Measurements from ENCODE around the gene AMBRA1. TPM values are rescaled to one million over a fixed set of nuclear protein-coding genes. Genes with fewer than 3 reads are reported as not detected.
A peak's percentile ranks its signal among the peaks of the same experiment; 100 is the strongest.

The AMBRA1 gene
- total RNA-seq, 4 donors from 2014 or later: 43.4 to 48.9 (median 46.3) TPM

GRCh38 chr11:46527591-46528130, 66.2 kb downstream of the AMBRA1 start:
- Histone ChIP-seq H3K36me3 (no peaks in the 10 kb centered on the region), H3K27ac (no peak overlapping the region), H3K4me1 (peaks cover 0 to 50% (median 23%) of the 10 kb centered on the region in 4 donors), H3K9me3 (no peaks in the 10 kb centered on the region), H3K27me3 (no peaks in the 10 kb centered on the region), H3K4me3 (no peak overlapping the region)
- intact Hi-C loops (cut with DNase I; ENCODE audit: low total_unique reads): no loop called here
- in situ Hi-C loops (cut with MboI; ENCODE audit: low pct_ligation_motif_present in 1 of 4, low pct_unique_long_range_greater_than_20kb in 1 of 4, low sequenced_read_pairs in 3 of 4): loop anchor here in 3 of 4 donors (25.0 kb wide), 3 partner anchors 115 to 290 kb away; partner anchors contain the start of genes CHRM4 (in 2 of the 3) and MDK (in 2 of the 3)
- WGBS, 2 donors (ENCODE audit: low coverage in 1 of 2): 50 to 74% methylated on average over 1 of the region's 1 CpG
- DNase-seq: no peak
- TF ChIP-seq POLR2A (IDR thresholded peaks at IDR 0.05): no peak
- TF ChIP-seq CTCF (IDR thresholded peaks at IDR 0.05): no peak
- no peak for TF ChIP-seq EP300 (IDR thresholded peaks at IDR 0.05; ENCODE audit: low read depth)
- no peak for TF ChIP-seq POLR2AphosphoS5 (IDR thresholded peaks at IDR 0.05)

- no peaks in the 10 kb centered on the region for H3K36me3 ChIP-seq
- H3K9me3 ChIP-seq: no peaks in the 10 kb centered on the region
- intact Hi-C loops (cut with DNase I; ENCODE audit: low total_unique reads): no loop called here
- no peak overlapping the region for H3K27ac ChIP-seq
- peaks cover 0 to 55% (median 31%) of the 10 kb centered on the region in 4 donors for H3K4me1 ChIP-seq
- 78 to 85% methylated on average over 2 of the region's 2 CpGs for WGBS, 2 donors (ENCODE audit: low coverage in 1 of 2)
- no peak overlapping the region for H3K4me3 ChIP-seq
- in situ Hi-C loops (cut with MboI; ENCODE audit: low pct_ligation_motif_present in 1 of 4, low pct_unique_long_range_greater_than_20kb in 1 of 4, low sequenced_read_pairs in 3 of 4): loop anchor here in 3 of 4 donors (25.0 kb wide), 3 partner anchors 114 to 289 kb away; partner anchors contain the start of genes CHRM4 (in 2 of the 3) and MDK (in 2 of the 3)
- no peak for DNase-seq
- no peaks in the 10 kb centered on the region for H3K27me3 ChIP-seq
- TF ChIP-seq CTCF (IDR thresholded peaks at IDR 0.05): no peak
- TF ChIP-seq EP300 (IDR thresholded peaks at IDR 0.05; ENCODE audit: low read depth): no peak
- TF ChIP-seq POLR2AphosphoS5 (IDR thresholded peaks at IDR 0.05): no peak
- no peak for TF ChIP-seq POLR2A (IDR thresholded peaks at IDR 0.05)
Measured at GRCh38 chr11:46526216-46527215, 67.3 kb downstream of the AMBRA1 start.

GRCh38 chr11:46524201-46524770, 69.5 kb downstream of the AMBRA1 start:
- Histone ChIP-seq H3K4me3 (no peak overlapping the region), H3K27me3 (no peaks in the 10 kb centered on the region), H3K4me1 (peaks cover 2 to 67% (median 47%) of the 10 kb centered on the region in 4 donors), H3K9me3 (no peaks in the 10 kb centered on the region), H3K36me3 (no peaks in the 10 kb centered on the region), H3K27ac (peak overlapping the region; percentile 3 to 58 (median 28))
- in situ Hi-C loops (cut with MboI; ENCODE audit: low pct_ligation_motif_present in 1 of 4, low pct_unique_long_range_greater_than_20kb in 1 of 4, low sequenced_read_pairs in 3 of 4): no loop called here
- DNase-seq: peak; percentile 45
- intact Hi-C loops (cut with DNase I; ENCODE audit: low total_unique reads): no loop called here
- TF ChIP-seq POLR2AphosphoS5 (IDR thresholded peaks at IDR 0.05): no peak
- TF ChIP-seq CTCF (IDR thresholded peaks at IDR 0.05): no peak
- no peak for TF ChIP-seq EP300 (IDR thresholded peaks at IDR 0.05; ENCODE audit: low read depth)
- TF ChIP-seq POLR2A (IDR thresholded peaks at IDR 0.05): no peak

GRCh38 chr11:46523290-46523689, 70.5 kb downstream of the AMBRA1 start:
- peaks cover 2 to 62% (median 47%) of the 10 kb centered on the region in 4 donors for H3K4me1 ChIP-seq
- WGBS, 2 donors (ENCODE audit: low coverage in 1 of 2): 64 to 76% methylated on average over 5 to 6 of the region's 6 CpGs
- no peaks in the 10 kb centered on the region for H3K36me3 ChIP-seq
- no peak for DNase-seq
- H3K9me3 ChIP-seq: no peaks in the 10 kb centered on the region
- in situ Hi-C loops (cut with MboI; ENCODE audit: low pct_ligation_motif_present in 1 of 4, low pct_unique_long_range_greater_than_20kb in 1 of 4, low sequenced_read_pairs in 3 of 4) (no loop called here), intact Hi-C loops (cut with DNase I; ENCODE audit: low total_unique reads) (no loop called here)
- TF ChIP-seq EP300 (IDR thresholded peaks at IDR 0.05; ENCODE audit: low read depth) (no peak), POLR2A (IDR thresholded peaks at IDR 0.05) (no peak), POLR2AphosphoS5 (IDR thresholded peaks at IDR 0.05) (no peak), CTCF (IDR thresholded peaks at IDR 0.05) (no peak)
- H3K27ac ChIP-seq: peak overlapping the region; percentile 3 to 58 (median 36)
- no peaks in the 10 kb centered on the region for H3K27me3 ChIP-seq
- no peak overlapping the region for H3K4me3 ChIP-seq

Data from transverse colon (tissue), 4 donors.